Prostate gland (tissue), 2 donors: Measurements from ENCODE around the gene PKP3. TPM values are rescaled to one million over a fixed set of nuclear protein-coding genes. Genes with fewer than 3 reads are reported as not detected.

Experiments used
- DNase-seq: peaks from one replicate; pipeline ENCODE4 v3.0.0-alpha.2; 2019; ENCODE audit warnings: low spot score
- H3K27ac ChIP-seq, 2 donors: fragments of 200-600 bp; sonication (generic); 2 replicates each; pipeline ENCODE4 v1.5.1; 2017 to 2019
- H3K27me3 ChIP-seq: fragments of 200-600 bp; sonication (generic); replicated peaks from 2 replicates; pipeline ENCODE4 v1.5.1; 2019; ENCODE audit not compliant: insufficient read depth
- H3K36me3 ChIP-seq, 2 donors: fragments of 200-600 bp; sonication (generic); 1 replicate in 1 of 2; 2 replicates in 1 of 2; pipeline versions ENCODE4 v1.5.1 to v1.8.1; 2017 to 2019
- H3K4me1 ChIP-seq: fragments of 200-600 bp; sonication (generic); replicated peaks from 2 replicates; pipeline ENCODE4 v1.5.1; 2019
- H3K4me3 ChIP-seq, 2 donors: fragments of 200-600 bp; sonication (generic); 2 replicates each; pipeline ENCODE4 v1.5.1; 2017 to 2019
- H3K9me3 ChIP-seq: fragments of 200-600 bp; sonication (generic); 2 replicates; pipeline ENCODE4 v1.5.1; 2017
- CTCF ChIP-seq, 4 experiments: fragments of 200-600 bp in 2 of 4; fragments of 450-650 bp in 2 of 4; sonication (generic) in 2 of 4; IDR thresholded peaks; 1 replicate in 3 of 4; 2 replicates in 1 of 4; pipeline ENCODE4 v1.5.1; 2016 to 2019; ENCODE audit warnings: antibody characterized with exemption in 4 of 4, mild to moderate bottlenecking in 2 of 4, moderate library complexity in 2 of 4
- POLR2A ChIP-seq: fragments of 450-650 bp; IDR thresholded peaks from one replicate; pipeline ENCODE4 v1.6.1; 2016; ENCODE audit warnings: antibody characterized with exemption, mild to moderate bottlenecking
- POLR2AphosphoS5 ChIP-seq: sonication (generic); formaldehyde crosslinking; IDR thresholded peaks from one replicate; pipeline ENCODE4 v1.6.1; 2017; ENCODE audit warnings: antibody characterized with exemption
- WGBS: methylation state at CpG from one replicate; pipeline ENCODE4 v1.1.5; 2018; 5-methylcytosine and 5-hydroxymethylcytosine counted together
- intact Hi-C: fragments of 100-400 bp; cut with DNase I; formaldehyde crosslinking; loops from one replicate; pipeline ENCODE4 v1.14.2; 2022
- total RNA-seq, 2 donors: library from RNA; depleted of rRNA; stranded (reverse); fragments of >200 nt; gene quantifications; one replicate each; pipeline ENCODE4 v1.1.0, GENCODE V29; 2016

PKP3 gene
- total RNA-seq, 2 donors from 2014 or later: 58.6 to 88.4 TPM

DNA sequence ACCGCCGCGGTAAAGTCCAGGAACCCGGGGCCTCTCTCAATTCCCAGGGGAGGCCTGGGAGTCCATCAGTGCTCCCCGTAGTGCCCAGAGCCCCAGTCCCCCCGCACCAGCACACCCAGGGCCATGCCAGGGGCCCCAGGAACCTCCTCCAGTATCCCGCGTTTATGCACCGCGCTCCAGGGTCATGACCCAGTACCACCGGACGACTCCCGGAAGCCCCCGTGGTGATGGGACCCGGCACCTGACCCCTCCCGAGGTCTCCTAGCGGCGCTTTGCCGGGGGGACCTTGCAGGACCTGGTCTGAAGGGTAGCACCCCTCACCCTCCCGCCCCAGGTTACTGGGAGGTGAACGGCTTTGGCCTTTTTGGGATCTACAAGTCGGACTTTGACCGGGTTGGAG is 13.5 kb upstream of the PKP3 start:
- no peaks in the 10 kb centered on the region for H3K36me3 ChIP-seq
- no peak overlapping the region for H3K27ac ChIP-seq
- H3K4me3 ChIP-seq: no peak overlapping the region
- intact Hi-C loops: no loop called here
- no peaks in the 10 kb centered on the region for H3K4me1 ChIP-seq
- TF ChIP-seq POLR2A (no peak), POLR2AphosphoS5 (no peak), CTCF (IDR thresholded peaks at IDR 0.05) (no peak)
- no peaks in the 10 kb centered on the region for H3K9me3 ChIP-seq
- no peaks in the 10 kb centered on the region for H3K27me3 ChIP-seq
- 96% methylated on average over 23 of the region's 23 CpGs for WGBS
- DNase-seq: no peak

DNA sequence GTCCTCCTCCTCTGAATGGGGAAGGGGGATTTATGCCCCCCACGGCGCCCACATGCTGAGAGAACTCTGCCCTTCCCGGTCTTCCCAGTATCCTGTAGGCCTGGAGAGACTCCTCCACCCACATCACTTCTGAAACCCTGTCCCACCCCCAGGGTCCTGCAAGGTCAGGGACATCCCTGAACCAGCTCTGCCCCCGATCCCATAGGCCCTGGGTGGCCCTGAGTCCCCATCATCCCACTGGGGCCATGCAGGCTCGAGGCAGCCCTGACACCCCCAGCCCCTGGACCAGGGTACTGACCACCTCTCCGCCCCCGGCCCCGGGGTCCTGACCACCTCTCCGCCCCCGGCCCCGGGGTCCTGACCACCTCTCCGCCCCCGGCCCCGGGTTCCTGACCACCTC is 13.0 kb upstream of the PKP3 start:
- intact Hi-C loops: no loop called here
- H3K4me3 ChIP-seq: no peak overlapping the region
- no peaks in the 10 kb centered on the region for H3K36me3 ChIP-seq
- no peaks in the 10 kb centered on the region for H3K4me1 ChIP-seq
- H3K9me3 ChIP-seq: no peaks in the 10 kb centered on the region
- H3K27me3 ChIP-seq: no peaks in the 10 kb centered on the region
- no peak overlapping the region for H3K27ac ChIP-seq
- TF ChIP-seq CTCF (IDR thresholded peaks at IDR 0.05) (no peak), POLR2A (no peak), POLR2AphosphoS5 (no peak)
- 93% methylated on average over 11 of the region's 14 CpGs for WGBS
- DNase-seq: no peak

DNA sequence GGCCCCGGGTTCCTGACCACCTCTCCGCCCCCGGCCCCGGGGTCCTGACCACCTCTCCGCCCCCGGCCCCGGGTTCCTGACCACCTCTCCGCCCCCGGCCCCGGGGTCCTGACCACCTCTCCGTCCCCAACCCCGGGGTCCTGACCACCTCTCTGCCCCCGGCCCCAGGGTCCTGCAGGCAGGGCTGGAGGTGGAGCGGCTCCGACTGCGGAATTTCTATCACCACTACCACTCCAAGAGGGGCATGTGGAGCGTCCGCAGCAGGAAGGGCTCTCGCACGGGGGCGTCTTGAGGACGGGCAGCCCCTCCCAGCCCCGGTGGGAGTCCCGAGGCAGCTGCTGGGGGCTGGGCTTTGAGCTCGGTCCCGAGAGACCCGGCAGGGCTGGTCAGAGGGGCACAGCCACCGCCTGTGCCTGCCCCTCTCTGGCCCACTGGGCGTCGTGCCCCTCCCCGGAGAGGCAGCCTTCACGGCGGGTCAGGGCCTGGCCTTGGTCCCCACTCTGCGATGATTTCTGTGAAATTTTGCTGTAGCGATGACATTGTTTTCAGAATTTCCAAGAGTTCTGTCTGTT is 12.4 kb upstream of the PKP3 start:
- Histone ChIP-seq H3K27ac (no peak overlapping the region), H3K4me3 (no peak overlapping the region), H3K36me3 (no peaks in the 10 kb centered on the region), H3K27me3 (no peaks in the 10 kb centered on the region), H3K4me1 (no peaks in the 10 kb centered on the region), H3K9me3 (no peaks in the 10 kb centered on the region)
- no peak for DNase-seq
- intact Hi-C loops: no loop called here
- 87% methylated on average over 27 of the region's 35 CpGs for WGBS
- TF ChIP-seq POLR2AphosphoS5: no peak
- no peak for TF ChIP-seq CTCF (IDR thresholded peaks at IDR 0.05)
- TF ChIP-seq POLR2A: no peak

DNA sequence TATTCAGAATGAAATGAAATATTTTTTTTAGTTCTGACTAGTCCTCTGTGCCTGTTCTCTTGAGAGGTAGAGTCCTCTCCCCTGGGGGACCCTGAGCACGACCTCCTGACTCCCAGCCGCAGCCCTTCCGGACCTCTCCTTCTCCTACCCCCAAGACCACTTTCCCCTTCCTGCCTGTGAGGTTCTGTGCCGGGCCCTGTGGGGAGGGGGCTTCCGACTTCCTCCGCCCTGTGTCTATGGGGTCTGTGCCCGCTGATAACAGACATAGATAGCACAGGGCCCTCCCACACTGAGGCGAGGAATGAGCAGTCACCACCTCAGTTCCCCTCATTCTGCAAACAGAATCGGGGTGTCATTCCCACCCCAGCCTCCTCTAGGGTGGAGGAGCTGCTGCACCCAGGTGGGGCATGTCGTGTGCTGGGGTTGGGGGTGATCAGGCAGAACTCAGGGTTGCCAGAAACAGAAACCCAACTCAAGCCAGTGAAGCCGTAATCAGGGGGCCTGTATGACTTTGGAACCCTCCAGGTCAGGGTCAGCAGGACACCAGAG is 11.9 kb upstream of the PKP3 start:
- 85% methylated on average over 11 of the region's 11 CpGs for WGBS
- H3K4me1 ChIP-seq: no peaks in the 10 kb centered on the region
- no peak for DNase-seq
- TF ChIP-seq POLR2A (no peak), CTCF (IDR thresholded peaks at IDR 0.05) (no peak), POLR2AphosphoS5 (no peak)
- H3K9me3 ChIP-seq: no peaks in the 10 kb centered on the region
- no peaks in the 10 kb centered on the region for H3K36me3 ChIP-seq
- no peak overlapping the region for H3K27ac ChIP-seq
- no peaks in the 10 kb centered on the region for H3K27me3 ChIP-seq
- intact Hi-C loops: no loop called here
- H3K4me3 ChIP-seq: no peak overlapping the region

DNA sequence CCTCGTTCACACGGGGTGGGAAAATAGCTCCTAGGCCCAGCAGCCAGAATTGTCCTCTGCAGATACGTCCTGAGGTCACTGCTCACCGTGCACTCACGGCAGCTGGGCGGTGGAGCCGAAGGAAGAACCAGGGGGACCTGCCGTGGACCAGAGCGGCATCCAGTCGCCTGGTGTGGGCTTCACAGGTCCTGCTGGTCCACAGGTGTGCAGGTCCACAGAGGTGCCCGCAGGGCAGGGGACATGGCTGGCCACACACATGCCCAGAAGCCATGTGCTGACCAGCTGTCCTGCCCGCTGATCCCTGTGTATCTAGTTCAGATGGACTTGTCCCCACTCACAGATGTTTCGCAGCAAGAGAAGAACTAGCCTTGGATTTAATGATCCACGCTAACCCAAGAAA is 10.6 kb upstream of the PKP3 start:
- intact Hi-C loops: no loop called here

More for the DNA sequence above, 10.6 kb upstream of the PKP3 start:
- DNase-seq: no peak
- H3K9me3 ChIP-seq: no peaks in the 10 kb centered on the region
- no peaks in the 10 kb centered on the region for H3K4me1 ChIP-seq
- H3K36me3 ChIP-seq: no peaks in the 10 kb centered on the region
- WGBS: 92% methylated on average over 14 of the region's 14 CpGs
- H3K4me3 ChIP-seq: no peak overlapping the region
- no peak overlapping the region for H3K27ac ChIP-seq
- TF ChIP-seq CTCF (IDR thresholded peaks at IDR 0.05): no peak
- TF ChIP-seq POLR2A: no peak
- TF ChIP-seq POLR2AphosphoS5: no peak
- no peaks in the 10 kb centered on the region for H3K27me3 ChIP-seq
